ENCODE data around the gene DCAF10. TPM values are rescaled to one million over a fixed set of nuclear protein-coding genes. Genes with fewer than 3 reads are reported as not detected.

The DCAF10 gene
- total RNA-seq, 2 experiments from 2014 or later, result 12.8 to 20.8 TPM

DNA sequence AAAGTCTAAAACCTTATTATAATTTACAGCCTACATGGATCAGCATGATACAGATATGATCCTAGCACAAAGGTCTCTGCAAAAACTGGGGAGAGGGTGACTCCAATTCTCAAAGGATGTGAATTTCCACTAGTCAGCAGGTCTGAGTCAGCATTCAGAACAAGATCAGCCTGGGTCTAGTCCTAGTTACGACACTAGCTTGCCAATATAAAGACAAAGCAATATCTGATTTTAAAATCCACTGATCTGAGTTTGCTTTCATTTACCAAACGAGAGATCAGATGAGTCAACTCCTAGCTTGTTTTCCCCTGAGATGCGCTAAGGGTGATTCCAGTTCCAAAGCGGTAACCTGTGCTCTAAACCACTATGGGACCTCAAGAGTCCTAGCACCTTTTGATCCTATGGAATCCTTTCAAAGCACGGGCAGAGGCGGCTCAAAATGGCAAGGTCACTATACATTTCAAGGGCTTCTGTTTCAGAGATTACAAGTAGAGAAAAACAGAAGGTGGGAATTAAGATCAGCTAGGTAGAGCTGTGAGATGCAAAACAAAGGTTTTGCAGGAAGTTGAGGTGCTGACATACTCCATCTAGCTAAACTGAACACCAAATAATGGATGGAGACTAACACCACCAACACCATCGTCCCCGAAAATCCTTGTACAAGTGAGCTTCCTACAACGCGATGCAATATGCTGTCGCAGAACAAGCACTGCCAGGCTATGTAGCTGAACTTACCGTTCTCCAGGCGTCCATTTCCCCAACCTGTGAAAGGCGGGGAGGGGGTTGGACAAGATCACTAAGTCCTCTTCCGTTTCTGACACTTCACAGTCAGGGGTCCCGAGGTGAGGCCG lies 102.4 kb downstream of the DCAF10 start:
- H3K36me3 ChIP-seq (ENCODE audit: insufficient read depth, low read length), result peaks cover 20% of the 10 kb centered on the region
- H2AFZ ChIP-seq (ENCODE audit: low read length), result peak overlapping the region; percentile 88
- BruUV-seq (replicated peaks), result no TSS peak
- peaks cover 14% of the 10 kb centered on the region; the same call in 1 of the 2 replicates for H4K20me1 ChIP-seq (ENCODE audit: insufficient read depth, low read length)
- ChIA-PET POLR2A (interaction anchor here (0.6 to 1.6 kb wide), 6 partner anchors 9 to 124 kb away, joined by 3 to 5 read pairs (median 4); partner anchors contain the start of gene EXOSC3), CTCF (ENCODE audit: unreplicated experiment) (interaction anchor here (0.9 kb wide), 1 partner anchor 9 kb away, joined by 4 read pairs; no protein-coding TSS in a partner anchor)
- intact Hi-C loops (cut with micrococcal nuclease; ENCODE audit: unreplicated experiment), result loop anchor here (1.0 to 5.0 kb wide), 3 partner anchors 156 to 421 kb away; partner anchors contain the start of gene TOMM5
- peak; percentile 54 for DNase-seq (ENCODE audit: low spot score)
- H3K4me2 ChIP-seq (ENCODE audit: low read length), result peak overlapping the region; percentile 74
- no peaks in the 10 kb centered on the region for H3K9me2 ChIP-seq (ENCODE audit: insufficient read depth, low read length)
- peak overlapping the region; percentile 73 for H3K27ac ChIP-seq (ENCODE audit: low read depth, low read length, poor library complexity, severe bottlenecking)
- TF ChIP-seq, protein P1, sequence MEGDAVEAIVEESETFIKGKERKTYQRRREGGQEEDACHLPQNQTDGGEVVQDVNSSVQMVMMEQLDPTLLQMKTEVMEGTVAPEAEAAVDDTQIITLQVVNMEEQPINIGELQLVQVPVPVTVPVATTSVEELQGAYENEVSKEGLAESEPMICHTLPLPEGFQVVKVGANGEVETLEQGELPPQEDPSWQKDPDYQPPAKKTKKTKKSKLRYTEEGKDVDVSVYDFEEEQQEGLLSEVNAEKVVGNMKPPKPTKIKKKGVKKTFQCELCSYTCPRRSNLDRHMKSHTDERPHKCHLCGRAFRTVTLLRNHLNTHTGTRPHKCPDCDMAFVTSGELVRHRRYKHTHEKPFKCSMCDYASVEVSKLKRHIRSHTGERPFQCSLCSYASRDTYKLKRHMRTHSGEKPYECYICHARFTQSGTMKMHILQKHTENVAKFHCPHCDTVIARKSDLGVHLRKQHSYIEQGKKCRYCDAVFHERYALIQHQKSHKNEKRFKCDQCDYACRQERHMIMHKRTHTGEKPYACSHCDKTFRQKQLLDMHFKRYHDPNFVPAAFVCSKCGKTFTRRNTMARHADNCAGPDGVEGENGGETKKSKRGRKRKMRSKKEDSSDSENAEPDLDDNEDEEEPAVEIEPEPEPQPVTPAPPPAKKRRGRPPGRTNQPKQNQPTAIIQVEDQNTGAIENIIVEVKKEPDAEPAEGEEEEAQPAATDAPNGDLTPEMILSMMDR (conservative IDR thresholded peaks at IDR 0.05; ENCODE audit: low read length), result no peak
- TF ChIP-seq EZH2phosphoT487 (IDR thresholded peaks at IDR 0.05; ENCODE audit: borderline replicate concordance, low read depth, low read length), result no peak
- H3K79me2 ChIP-seq (ENCODE audit: insufficient read depth, low read depth, low read length), result peaks cover 23% of the 10 kb centered on the region; the same call in 1 of the 2 replicates
- H3K4me3 ChIP-seq (ENCODE audit: low read depth, low read length, poor library complexity, severe bottlenecking), result peak overlapping the region; percentile 94
- no peaks in the 10 kb centered on the region for H3K9me3 ChIP-seq (ENCODE audit: low read length)
- H3K4me1 ChIP-seq (ENCODE audit: insufficient read depth, low read length, poor library complexity, severe bottlenecking), result peaks cover 24% of the 10 kb centered on the region

DNA sequence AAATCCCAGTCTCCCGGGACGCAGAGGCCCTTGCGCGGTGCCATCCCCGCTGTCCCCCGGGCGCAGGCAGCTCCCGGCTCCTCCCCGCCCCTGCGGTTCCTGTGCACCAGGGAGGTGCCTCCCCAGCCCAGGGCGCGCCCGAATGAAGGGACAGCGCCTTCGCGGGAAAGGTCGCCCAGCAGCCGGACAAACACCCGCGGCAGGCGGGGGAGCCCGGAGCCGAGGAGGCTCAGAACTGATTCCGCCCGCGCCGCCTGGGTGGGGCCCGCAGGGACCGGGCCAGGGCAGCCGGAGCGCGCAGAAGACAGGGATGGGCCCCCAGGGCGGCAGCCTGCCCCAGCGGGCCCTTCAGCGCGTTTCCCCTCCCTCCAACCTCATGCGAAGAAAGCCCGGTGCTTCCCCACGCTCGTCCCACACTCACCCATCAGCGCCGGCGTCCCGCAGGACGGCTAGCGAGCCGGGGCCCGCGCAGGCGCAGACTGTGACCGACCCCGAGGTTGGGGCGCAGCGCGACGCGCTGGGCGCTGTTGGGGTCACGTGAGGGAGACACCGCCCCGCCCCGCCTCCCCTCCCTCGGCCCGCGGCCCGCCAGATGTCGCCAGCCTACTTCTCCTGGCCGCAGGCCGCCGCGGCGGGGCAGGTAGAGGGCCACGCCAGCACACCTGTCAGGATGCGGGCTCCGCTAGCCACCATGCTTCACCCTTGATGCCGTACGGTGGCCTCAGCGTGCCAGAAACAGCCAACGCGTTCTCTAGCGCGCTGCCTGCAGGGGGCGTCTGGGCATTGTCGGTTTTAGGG lies 103.2 kb downstream of the DCAF10 start, which contains the start of gene SLC25A51:
Gene SLC25A51, minus strand, starts transcription at position 481 of the 798 bp plus-strand sequence. CDS start 15,577 bp downstream, outside the sequence.
- peaks cover 16% of the 10 kb centered on the region for H3K36me3 ChIP-seq (ENCODE audit: insufficient read depth, low read length)
- peak within 1 kb of the TSS; percentile 94 for H3K4me3 ChIP-seq (ENCODE audit: low read depth, low read length, poor library complexity, severe bottlenecking)
- CTCF ChIA-PET (ENCODE audit: unreplicated experiment), result no interaction called here
- TF ChIP-seq EZH2phosphoT487 (IDR thresholded peaks at IDR 0.05; ENCODE audit: borderline replicate concordance, low read depth, low read length), result no peak
- TF ChIP-seq, protein P1 (conservative IDR thresholded peaks at IDR 0.05; ENCODE audit: low read length), result peak; percentile 92
- peak within 1 kb of the TSS; percentile 74 for H3K4me2 ChIP-seq (ENCODE audit: low read length)
- intact Hi-C loops (cut with micrococcal nuclease; ENCODE audit: unreplicated experiment), result loop anchor here (1.0 to 5.0 kb wide), 3 partner anchors 157 to 422 kb away; partner anchors contain the start of gene TOMM5
- POLR2A ChIA-PET, result interaction anchor here (0.6 to 1.6 kb wide), 4 partner anchors 8 to 104 kb away, joined by 3 to 5 read pairs (median 4); no protein-coding TSS in a partner anchor
- DNase-seq (ENCODE audit: low spot score), result peak; percentile 97
- H3K9me3 ChIP-seq (ENCODE audit: low read length), result no peaks in the 10 kb centered on the region
- peaks cover 23% of the 10 kb centered on the region; the same call in 1 of the 2 replicates for H3K79me2 ChIP-seq (ENCODE audit: insufficient read depth, low read depth, low read length)
- H3K27ac ChIP-seq (ENCODE audit: low read depth, low read length, poor library complexity, severe bottlenecking), result peak within 1 kb of the TSS; percentile 73
- H2AFZ ChIP-seq (ENCODE audit: low read length), result peak within 1 kb of the TSS; percentile 88
- H3K9me2 ChIP-seq (ENCODE audit: insufficient read depth, low read length), result no peaks in the 10 kb centered on the region
- peaks cover 14% of the 10 kb centered on the region; the same call in 1 of the 2 replicates for H4K20me1 ChIP-seq (ENCODE audit: insufficient read depth, low read length)
- H3K4me1 ChIP-seq (ENCODE audit: insufficient read depth, low read length, poor library complexity, severe bottlenecking), result peaks cover 24% of the 10 kb centered on the region
- TSS peak; percentile 51 for BruUV-seq (replicated peaks)

All from OCI-LY7 (cell line).